ENCODE results near the gene ANKK1. TPM values are rescaled to one million over a fixed set of nuclear protein-coding genes. Genes with fewer than 3 reads are reported as not detected.

Gene ANKK1
- total and polyA plus RNA-seq, 2 donors (not counting 1 experiment from before 2014, with no cell fraction given): not detected

DNA sequence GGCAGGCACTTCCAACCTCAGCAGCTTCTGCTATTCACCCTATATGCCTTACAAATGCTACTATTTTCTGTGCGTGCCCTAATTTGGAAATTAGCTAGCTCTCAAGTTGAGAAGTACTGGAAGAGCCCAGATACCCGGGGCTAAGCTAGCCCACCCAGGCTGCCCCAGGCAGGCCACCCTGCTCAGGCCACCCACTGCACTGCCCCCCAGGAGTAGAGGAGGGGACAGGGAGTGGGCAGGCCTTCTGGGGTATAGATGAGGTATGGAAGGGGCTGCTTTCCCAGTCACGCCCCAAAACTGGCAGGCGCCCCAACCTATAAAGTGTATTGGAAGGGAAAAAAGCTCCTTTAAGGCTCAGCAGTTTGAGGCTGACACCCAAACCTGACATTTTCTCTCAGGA is 44.2 kb downstream of the ANKK1 start:
- Histone ChIP-seq H4K20me1 (ENCODE audit: control insufficient read depth, extremely low read depth, insufficient read depth, low read length) (no peaks in the 10 kb centered on the region), H3K4me3 (replicated peaks in 1 of 4; ENCODE audit: control extremely low read depth in 1 of 4, insufficient read depth in 1 of 4, low read depth in 3 of 4, low read length in 4 of 4) (no peak overlapping the region), H3K4me1 (ENCODE audit: control insufficient read depth, extremely low read depth, insufficient read depth, low read length) (no peaks in the 10 kb centered on the region), H3K9me3 (ENCODE audit: control insufficient read depth, insufficient read depth, low read depth, low read length) (no peaks in the 10 kb centered on the region), H3K9ac (ENCODE audit: insufficient read depth, low read length) (no peak overlapping the region), H3K27ac (ENCODE audit: insufficient read depth, low read length) (no peak overlapping the region), H2AFZ (ENCODE audit: low read length) (no peak overlapping the region), H3K4me2 (ENCODE audit: extremely low read depth, insufficient read depth, low read length) (no peak overlapping the region), H3K79me2 (ENCODE audit: control insufficient read depth, insufficient read depth, low read length) (no peaks in the 10 kb centered on the region), H3K36me3 (ENCODE audit: control insufficient read depth, insufficient read depth, low read length) (no peaks in the 10 kb centered on the region), H3K27me3 (ENCODE audit: control insufficient read depth, insufficient read depth, low read length) (no peaks in the 10 kb centered on the region)
- DNase-seq (ENCODE audit: low read depth in 2 of 2): no peak
- TF ChIP-seq, protein P1, sequence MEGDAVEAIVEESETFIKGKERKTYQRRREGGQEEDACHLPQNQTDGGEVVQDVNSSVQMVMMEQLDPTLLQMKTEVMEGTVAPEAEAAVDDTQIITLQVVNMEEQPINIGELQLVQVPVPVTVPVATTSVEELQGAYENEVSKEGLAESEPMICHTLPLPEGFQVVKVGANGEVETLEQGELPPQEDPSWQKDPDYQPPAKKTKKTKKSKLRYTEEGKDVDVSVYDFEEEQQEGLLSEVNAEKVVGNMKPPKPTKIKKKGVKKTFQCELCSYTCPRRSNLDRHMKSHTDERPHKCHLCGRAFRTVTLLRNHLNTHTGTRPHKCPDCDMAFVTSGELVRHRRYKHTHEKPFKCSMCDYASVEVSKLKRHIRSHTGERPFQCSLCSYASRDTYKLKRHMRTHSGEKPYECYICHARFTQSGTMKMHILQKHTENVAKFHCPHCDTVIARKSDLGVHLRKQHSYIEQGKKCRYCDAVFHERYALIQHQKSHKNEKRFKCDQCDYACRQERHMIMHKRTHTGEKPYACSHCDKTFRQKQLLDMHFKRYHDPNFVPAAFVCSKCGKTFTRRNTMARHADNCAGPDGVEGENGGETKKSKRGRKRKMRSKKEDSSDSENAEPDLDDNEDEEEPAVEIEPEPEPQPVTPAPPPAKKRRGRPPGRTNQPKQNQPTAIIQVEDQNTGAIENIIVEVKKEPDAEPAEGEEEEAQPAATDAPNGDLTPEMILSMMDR (conservative IDR thresholded peaks at IDR 0.05 in 1 of 2, IDR thresholded peaks at IDR 0.05 in 1 of 2; ENCODE audit: low read depth in 1 of 2, low read length in 2 of 2): no peak
- TF ChIP-seq EZH2 (IDR thresholded peaks at IDR 0.05; ENCODE audit: low read length, missing control alignments): no peak

DNA sequence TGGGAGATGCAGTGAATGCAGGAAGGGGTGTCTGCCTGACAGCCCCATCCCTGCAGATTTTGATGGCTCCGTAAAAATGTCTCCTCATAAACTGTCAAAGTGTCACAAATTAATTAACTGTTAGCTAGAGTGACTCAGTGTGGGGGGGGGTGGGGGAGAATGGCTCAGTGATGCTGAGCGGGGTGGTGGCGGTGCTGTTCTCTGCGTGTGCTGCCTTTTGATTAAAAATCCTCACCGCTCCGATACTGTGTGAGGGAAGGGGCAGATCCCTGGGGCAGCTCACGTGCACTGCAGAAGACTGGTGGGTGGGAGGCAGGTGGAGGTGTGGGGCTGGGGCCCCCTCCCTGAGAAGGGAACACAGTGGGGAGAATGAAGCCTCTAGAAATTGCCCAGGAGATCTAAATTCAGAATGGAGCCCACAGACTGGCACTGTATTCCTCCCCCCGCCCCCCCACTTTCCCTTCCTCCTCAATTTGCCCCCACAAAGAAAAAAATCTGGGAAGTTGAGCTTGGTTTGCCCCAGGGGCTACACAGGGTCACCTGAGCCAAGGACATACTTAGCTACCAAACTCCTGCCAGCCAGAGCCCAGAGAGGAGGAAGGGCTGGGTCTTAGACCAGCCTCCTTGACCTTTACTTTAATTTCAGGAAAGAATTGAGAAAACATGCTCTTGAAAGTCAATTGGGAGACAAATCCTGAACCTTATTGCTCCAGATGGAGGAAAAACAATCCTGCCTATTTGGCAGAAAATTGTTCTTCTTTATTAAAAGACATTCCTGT is 47.8 kb downstream of the ANKK1 start:
- Histone ChIP-seq H4K20me1 (ENCODE audit: control insufficient read depth, extremely low read depth, insufficient read depth, low read length) (no peaks in the 10 kb centered on the region), H3K4me1 (ENCODE audit: control insufficient read depth, extremely low read depth, insufficient read depth, low read length) (no peaks in the 10 kb centered on the region), H3K4me3 (replicated peaks in 1 of 4; ENCODE audit: control extremely low read depth in 1 of 4, insufficient read depth in 1 of 4, low read depth in 3 of 4, low read length in 4 of 4) (no peak overlapping the region), H3K9me3 (ENCODE audit: control insufficient read depth, insufficient read depth, low read depth, low read length) (no peaks in the 10 kb centered on the region), H3K27ac (ENCODE audit: insufficient read depth, low read length) (no peak overlapping the region), H3K36me3 (ENCODE audit: control insufficient read depth, insufficient read depth, low read length) (no peaks in the 10 kb centered on the region), H2AFZ (ENCODE audit: low read length) (no peak overlapping the region), H3K79me2 (ENCODE audit: control insufficient read depth, insufficient read depth, low read length) (no peaks in the 10 kb centered on the region), H3K4me2 (ENCODE audit: extremely low read depth, insufficient read depth, low read length) (no peak overlapping the region), H3K27me3 (ENCODE audit: control insufficient read depth, insufficient read depth, low read length) (no peaks in the 10 kb centered on the region), H3K9ac (ENCODE audit: insufficient read depth, low read length) (no peak overlapping the region)
- no peak for DNase-seq (ENCODE audit: low read depth in 2 of 2)
- no peak for TF ChIP-seq EZH2 (IDR thresholded peaks at IDR 0.05; ENCODE audit: low read length, missing control alignments)
- TF ChIP-seq, protein P1 (conservative IDR thresholded peaks at IDR 0.05 in 1 of 2, IDR thresholded peaks at IDR 0.05 in 1 of 2; ENCODE audit: low read depth in 1 of 2, low read length in 2 of 2): no peak

DNA sequence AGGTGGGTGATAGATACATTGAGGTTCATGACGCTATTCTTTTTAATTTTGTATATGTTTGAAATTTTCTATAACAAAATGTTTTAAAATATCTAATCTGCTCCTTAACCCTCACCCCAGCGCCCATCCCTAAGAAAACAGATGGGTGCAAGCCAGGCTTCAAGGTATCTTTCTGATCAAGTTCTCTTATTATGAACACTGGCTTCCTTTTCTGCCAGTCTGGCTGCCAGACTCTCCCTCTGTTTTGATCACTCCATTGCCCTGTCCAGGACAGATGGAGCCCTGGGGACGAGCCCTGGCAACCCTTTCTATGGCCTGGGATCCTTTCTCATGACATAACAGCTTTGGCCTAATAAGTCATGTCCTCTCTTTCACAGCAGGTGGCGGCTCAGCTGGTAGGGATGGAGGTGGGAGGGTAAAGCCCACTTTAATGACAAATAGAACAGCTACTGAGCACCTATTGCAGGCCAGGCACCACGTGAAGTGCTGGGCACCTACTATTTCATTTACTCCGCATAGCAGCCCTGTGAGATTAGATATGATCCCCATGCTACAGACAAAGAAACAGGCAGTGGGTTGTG is 49.2 kb downstream of the ANKK1 start:
- DNase-seq (ENCODE audit: low read depth in 2 of 2): no peak
- no peaks in the 10 kb centered on the region for H3K27me3 ChIP-seq (ENCODE audit: control insufficient read depth, insufficient read depth, low read length)
- no peak overlapping the region for H2AFZ ChIP-seq (ENCODE audit: low read length)
- no peak overlapping the region for H3K4me2 ChIP-seq (ENCODE audit: extremely low read depth, insufficient read depth, low read length)
- no peaks in the 10 kb centered on the region for H3K36me3 ChIP-seq (ENCODE audit: control insufficient read depth, insufficient read depth, low read length)
- H3K9ac ChIP-seq (ENCODE audit: insufficient read depth, low read length): no peak overlapping the region
- no peaks in the 10 kb centered on the region for H4K20me1 ChIP-seq (ENCODE audit: control insufficient read depth, extremely low read depth, insufficient read depth, low read length)
- TF ChIP-seq EZH2 (IDR thresholded peaks at IDR 0.05; ENCODE audit: low read length, missing control alignments): no peak
- TF ChIP-seq, protein P1 (conservative IDR thresholded peaks at IDR 0.05 in 1 of 2, IDR thresholded peaks at IDR 0.05 in 1 of 2; ENCODE audit: low read depth in 1 of 2, low read length in 2 of 2): no peak
- H3K79me2 ChIP-seq (ENCODE audit: control insufficient read depth, insufficient read depth, low read length): no peaks in the 10 kb centered on the region
- no peaks in the 10 kb centered on the region for H3K9me3 ChIP-seq (ENCODE audit: control insufficient read depth, insufficient read depth, low read depth, low read length)
- H3K27ac ChIP-seq (ENCODE audit: insufficient read depth, low read length): no peak overlapping the region
- H3K4me3 ChIP-seq (replicated peaks in 1 of 4; ENCODE audit: control extremely low read depth in 1 of 4, insufficient read depth in 1 of 4, low read depth in 3 of 4, low read length in 4 of 4): no peak overlapping the region
- H3K4me1 ChIP-seq (ENCODE audit: control insufficient read depth, extremely low read depth, insufficient read depth, low read length): no peaks in the 10 kb centered on the region

All from fibroblast of lung (primary cell).